IMR-90 (cell line): ENCODE results near the gene KRT34.

Experiments
- BHLHE40 ChIP-seq: fragments of 150-350 bp; IDR thresholded peaks from 2 replicates; pipeline ENCODE4 v1.6.1; 2016; ENCODE audit warnings: mild to moderate bottlenecking, low read depth, low read length
- CEBPB ChIP-seq: IDR thresholded peaks from 2 replicates; pipeline ENCODE4 v1.6.1; 2012; ENCODE audit warnings: low read depth, low read length, improper control_type of control experiment
- CHD1 ChIP-seq: IDR thresholded peaks from 2 replicates; pipeline ENCODE4 v1.6.1; 2012; ENCODE audit warnings: low read depth, low read length, improper control_type of control experiment
- ELK1 ChIP-seq: fragments of 150-350 bp; IDR thresholded peaks from 2 replicates; pipeline ENCODE4 v1.6.1; 2016; ENCODE audit warnings: low read depth, mild to moderate bottlenecking, low read length, moderate library complexity, borderline replicate concordance
- MAZ ChIP-seq: IDR thresholded peaks from 2 replicates; pipeline ENCODE4 v1.6.1; 2012; ENCODE audit warnings: low read depth, mild to moderate bottlenecking, low read length, improper control_type of control experiment, moderate library complexity, borderline replicate concordance
- MXI1 ChIP-seq: IDR thresholded peaks from 2 replicates; pipeline ENCODE4 v1.6.1; 2012; ENCODE audit warnings: low read depth, mild to moderate bottlenecking, low read length, moderate library complexity, borderline replicate concordance
- NFE2L2 ChIP-seq: fragments of 150-350 bp; IDR thresholded peaks from 2 replicates; pipeline ENCODE4 v1.6.1; 2016; ENCODE audit warnings: low read depth, mild to moderate bottlenecking, low read length
- POLR2A ChIP-seq: IDR thresholded peaks from 2 replicates; pipeline ENCODE4 v1.6.1; 2012; ENCODE audit warnings: mild to moderate bottlenecking, low read depth, low read length
- RAD21 ChIP-seq: IDR thresholded peaks from 2 replicates; pipeline ENCODE4 v1.6.1; 2012; ENCODE audit warnings: low read length, improper control_type of control experiment
- RCOR1 ChIP-seq: IDR thresholded peaks from 2 replicates; pipeline ENCODE4 v1.6.1; 2012; ENCODE audit warnings: mild to moderate bottlenecking, low read length, improper control_type of control experiment; ENCODE audit not compliant: insufficient replicate concordance
- SMC3 ChIP-seq: fragments of 150-350 bp; IDR thresholded peaks from 2 replicates; pipeline ENCODE4 v1.6.1; 2016; ENCODE audit warnings: low read depth, mild to moderate bottlenecking, antibody characterized with exemption, low read length, moderate library complexity
- USF2 ChIP-seq: fragments of 150-350 bp; IDR thresholded peaks from 2 replicates; pipeline ENCODE4 v1.6.1; 2017; ENCODE audit warnings: mild to moderate bottlenecking, antibody characterized with exemption, low read length, low read depth
- TF ChIP-seq, protein P1 (sequence below): conservative IDR thresholded peaks from 2 replicates; pipeline ENCODE4 v1.5.1; 2012; ENCODE audit warnings: mild to moderate bottlenecking, low read depth, low read length, improper control_type of control experiment

GRCh38 chr17:41383690-41384089 lies 1.6 kb upstream of the KRT34 start:
- TF ChIP-seq, protein P1, sequence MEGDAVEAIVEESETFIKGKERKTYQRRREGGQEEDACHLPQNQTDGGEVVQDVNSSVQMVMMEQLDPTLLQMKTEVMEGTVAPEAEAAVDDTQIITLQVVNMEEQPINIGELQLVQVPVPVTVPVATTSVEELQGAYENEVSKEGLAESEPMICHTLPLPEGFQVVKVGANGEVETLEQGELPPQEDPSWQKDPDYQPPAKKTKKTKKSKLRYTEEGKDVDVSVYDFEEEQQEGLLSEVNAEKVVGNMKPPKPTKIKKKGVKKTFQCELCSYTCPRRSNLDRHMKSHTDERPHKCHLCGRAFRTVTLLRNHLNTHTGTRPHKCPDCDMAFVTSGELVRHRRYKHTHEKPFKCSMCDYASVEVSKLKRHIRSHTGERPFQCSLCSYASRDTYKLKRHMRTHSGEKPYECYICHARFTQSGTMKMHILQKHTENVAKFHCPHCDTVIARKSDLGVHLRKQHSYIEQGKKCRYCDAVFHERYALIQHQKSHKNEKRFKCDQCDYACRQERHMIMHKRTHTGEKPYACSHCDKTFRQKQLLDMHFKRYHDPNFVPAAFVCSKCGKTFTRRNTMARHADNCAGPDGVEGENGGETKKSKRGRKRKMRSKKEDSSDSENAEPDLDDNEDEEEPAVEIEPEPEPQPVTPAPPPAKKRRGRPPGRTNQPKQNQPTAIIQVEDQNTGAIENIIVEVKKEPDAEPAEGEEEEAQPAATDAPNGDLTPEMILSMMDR, result no peak
- TF ChIP-seq RCOR1 (no peak), SMC3 (no peak), POLR2A (no peak), USF2 (no peak), CEBPB (peak; percentile 77), ELK1 (no peak), BHLHE40 (no peak), MAZ (no peak), MXI1 (no peak), CHD1 (no peak), NFE2L2 (no peak), RAD21 (no peak)
